HepG2 (cell line): ENCODE data around the gene PHTF1. TPM values are rescaled to one million over a fixed set of nuclear protein-coding genes. Genes with fewer than 3 reads are reported as not detected.

Experiments
- ATAC-seq: fragments of 200-7000 bp; cut with Tn5 transposase; 3 replicates; pipeline ENCODE4 v1.9.1; 2020; ENCODE audit warnings: mild to moderate bottlenecking, moderate library complexity
- BruUV-seq: library from RNA; stranded (reverse); fragments of 400-500 nt; replicated peaks from 2 replicates; lab custom pipeline; 2021; lab: Mats Ljungman, UMichigan
- CTCF ChIA-PET: fragments of 300-600 bp; formaldehyde crosslinking; extraction: SDS; loops from one replicate; lab custom pipeline; 2021; ENCODE audit warnings: low total read pairs, inconsistent platforms, low intra/inter-chr PET ratio; lab: Yijun Ruan, JAX
- POLR2A ChIA-PET: fragments of 350-600 bp; sonication (Branson Sonifier 250); formaldehyde crosslinking; loops from one replicate; lab custom pipeline; 2020; ENCODE audit warnings: antibody characterized with exemption, inconsistent platforms; lab: Yijun Ruan, JAX
- DNase-seq: peaks from one replicate; pipeline ENCODE4 v3.0.0-alpha.2; 2015; ENCODE audit warnings: low spot score
- FAIRE-seq: peaks from 3 replicates; lab custom pipeline; 2011; peaks lifted over from hg19 to GRCh38; lab: Jason Lieb, UNC
- H2AFZ ChIP-seq: one replicate; pipeline ENCODE4 v1.6.1; 2011; ENCODE audit warnings: low read length, inconsistent platforms
- H3K27ac ChIP-seq: fragments of 300-600 bp; 3 replicates; pipeline ENCODE4 v1.8.0; 2011; ENCODE audit warnings: mixed run types, mild to moderate bottlenecking, mixed read lengths, low read length, inconsistent platforms; ENCODE audit not compliant: insufficient read depth; ENCODE audit errors: extremely low read length
- H3K27me3 ChIP-seq, 2 experiments: fragments of 200-600 bp in 1 of 2; 2 replicates in 1 of 2; 3 replicates in 1 of 2; pipeline versions ENCODE4 v1.6.0 to v1.8.0; 2011; ENCODE audit warnings: low read length in 2 of 2, mild to moderate bottlenecking in 2 of 2, moderate library complexity in 2 of 2, inconsistent platforms in 1 of 2; ENCODE audit not compliant: insufficient read depth in 2 of 2, control insufficient read depth in 1 of 2
- H3K36me3 ChIP-seq, 2 experiments: fragments of 200-600 bp in 1 of 2; replicated peaks in 1 of 2; 2 replicates in 1 of 2; 3 replicates in 1 of 2; pipeline versions ENCODE4 v1.5.1 to v1.8.0; 2011; ENCODE audit warnings: low read length in 2 of 2, inconsistent platforms in 1 of 2; ENCODE audit not compliant: insufficient read depth in 2 of 2, control insufficient read depth in 1 of 2
- H3K4me1 ChIP-seq: 2 replicates; pipeline ENCODE4 v1.5.1; 2012; ENCODE audit warnings: low read length, inconsistent platforms; ENCODE audit not compliant: insufficient read depth
- H3K4me2 ChIP-seq: 2 replicates; pipeline ENCODE4 v1.6.0; 2011; ENCODE audit warnings: low read depth, low read length, inconsistent platforms
- H3K4me3 ChIP-seq, 3 experiments: fragments of 200-600 bp in 1 of 3; sonication (generic), shearing (Covaris generic) in 1 of 3; replicated peaks in 1 of 3; 2 replicates each; pipeline ENCODE4 v1.5.1; 2011 to 2016; ENCODE audit warnings: low read length in 3 of 3, inconsistent platforms in 2 of 3, low read depth in 2 of 3, mild to moderate bottlenecking in 2 of 3, control low read depth in 1 of 3, mixed read lengths in 1 of 3; ENCODE audit not compliant: insufficient read depth in 1 of 3
- H3K79me2 ChIP-seq: one replicate; pipeline ENCODE4 v1.6.1; 2011; ENCODE audit warnings: low read length, inconsistent platforms; ENCODE audit not compliant: insufficient read depth
- H3K9ac ChIP-seq: 2 replicates; pipeline ENCODE4 v1.6.0; 2011; ENCODE audit warnings: mild to moderate bottlenecking, low read depth, low read length, inconsistent platforms; ENCODE audit not compliant: insufficient read depth
- H3K9me3 ChIP-seq: 2 replicates; pipeline ENCODE4 v1.5.1; 2012; ENCODE audit warnings: mild to moderate bottlenecking, low read length
- H4K20me1 ChIP-seq: 2 replicates; pipeline ENCODE4 v1.6.0; 2011; ENCODE audit warnings: inconsistent platforms, mild to moderate bottlenecking, low read length, moderate library complexity; ENCODE audit not compliant: insufficient read depth
- CBFB ChIP-seq: sonication (generic); formaldehyde crosslinking; IDR thresholded peaks from 2 replicates; pipeline ENCODE4 v1.4.0; 2020; ENCODE audit warnings: missing genetic modification reagents
- FOXA3 ChIP-seq: IDR thresholded peaks from 2 replicates; pipeline ENCODE4 v1.6.1; 2016; ENCODE audit warnings: missing genetic modification reagents, missing compliant biosample characterization
- GLMP ChIP-seq: sonication (generic); formaldehyde crosslinking; IDR thresholded peaks from 2 replicates; pipeline ENCODE4 v1.9.0; 2021; ENCODE audit warnings: missing genetic modification reagents, mild to moderate bottlenecking, borderline replicate concordance
- IRF9 ChIP-seq: sonication (generic); formaldehyde crosslinking; IDR thresholded peaks from 2 replicates; pipeline ENCODE4 v1.8.0; 2022; ENCODE audit warnings: missing genetic modification reagents, mild to moderate bottlenecking, borderline replicate concordance
- NFIC ChIP-seq: IDR thresholded peaks from 2 replicates; pipeline ENCODE4 v1.6.1; 2012; ENCODE audit warnings: mild to moderate bottlenecking, low read length, inconsistent platforms
- RBAK ChIP-seq: sonication (generic); formaldehyde crosslinking; IDR thresholded peaks from 2 replicates; pipeline ENCODE4 v1.5.1; 2020; ENCODE audit warnings: mild to moderate bottlenecking, missing genetic modification reagents
- SNAPC4 ChIP-seq: sonication (generic); formaldehyde crosslinking; IDR thresholded peaks from 2 replicates; pipeline ENCODE4 v1.4.0; 2020; ENCODE audit warnings: mild to moderate bottlenecking, missing genetic modification reagents
- ZBTB10 ChIP-seq: sonication (generic); formaldehyde crosslinking; IDR thresholded peaks from 2 replicates; pipeline ENCODE4 v1.4.0; 2020; ENCODE audit warnings: missing genetic modification reagents, borderline replicate concordance
- ZC3H4 ChIP-seq: sonication (generic); formaldehyde crosslinking; IDR thresholded peaks from 2 replicates; pipeline ENCODE4 v1.4.0; 2020; ENCODE audit warnings: missing genetic modification reagents, borderline replicate concordance
- ZNF207 ChIP-seq: fragments of 450-650 bp; IDR thresholded peaks from 2 replicates; pipeline ENCODE4 v1.6.1; 2016; ENCODE audit warnings: antibody characterized with exemption, borderline replicate concordance
- ZNF496 ChIP-seq: sonication (generic); formaldehyde crosslinking; IDR thresholded peaks from 2 replicates; pipeline ENCODE4 v1.8.1; 2023; ENCODE audit warnings: mild to moderate bottlenecking, moderate library complexity, missing genetic modification reagents; ENCODE audit not compliant: insufficient replicate concordance
- ZNF607 ChIP-seq: sonication (generic); formaldehyde crosslinking; IDR thresholded peaks from 2 replicates; pipeline ENCODE4 v1.5.1; 2020; ENCODE audit warnings: missing genetic modification reagents, mild to moderate bottlenecking, borderline replicate concordance
- ZNF788 ChIP-seq: sonication (generic); formaldehyde crosslinking; IDR thresholded peaks from 2 replicates; pipeline ENCODE4 v1.5.0; 2020; ENCODE audit warnings: mild to moderate bottlenecking, missing genetic modification reagents, borderline replicate concordance
- ZNF883 ChIP-seq: sonication (generic); formaldehyde crosslinking; IDR thresholded peaks from 2 replicates; pipeline ENCODE4 v1.5.1; 2020; ENCODE audit warnings: mild to moderate bottlenecking, missing genetic modification reagents; ENCODE audit errors: not compliant biosample characterization
- ZNF891 ChIP-seq: sonication (generic); formaldehyde crosslinking; IDR thresholded peaks from 2 replicates; pipeline ENCODE4 v1.5.0; 2020; ENCODE audit warnings: mild to moderate bottlenecking, missing genetic modification reagents
- WGBS: methylation state at CpG from one replicate; pipeline ENCODE4 v1.1.6; 2017; ENCODE audit warnings: low lambda C conversion rate; 5-methylcytosine and 5-hydroxymethylcytosine counted together
- in situ Hi-C: cut with HindIII; loops from 2 replicates; pipeline ENCODE4 v1.10.0; 2017; ENCODE audit warnings: low pct_unique_long_range_greater_than_20kb; ENCODE audit not compliant: extremely low pct_ligation_motif_present
- intact Hi-C: fragments of 100-400 bp; cut with micrococcal nuclease; formaldehyde crosslinking; loops from one replicate; pipeline ENCODE4 v1.10.0; 2022; ENCODE audit not compliant: unreplicated experiment
- polyA plus RNA-seq, 8 experiments: library from polyadenylated mRNA; depleted of rRNA in 3 of 8; stranded (reverse) in 7 of 8; unstranded in 1 of 8; fragments of >200 nt; fragmentation: Illumina TruSeq in 4 of 8; extraction: Trizol in 4 of 8; gene quantifications; 2 replicates each; pipeline versions ENCODE4 v1.2.1 to v1.2.3, GENCODE V29; 2011 to 2016; ENCODE audit warnings: low read depth in 4 of 8, missing spikeins in 1 of 8, mixed read lengths in 1 of 8; ENCODE audit not compliant: insufficient read depth in 1 of 8
- total RNA-seq, 5 experiments: library from RNA; depleted of rRNA; stranded (reverse); fragments of >200 nt; fragmentation: Illumina TruSeq; extraction: Trizol; gene quantifications; 2 replicates each; pipeline ENCODE4 v1.2.3, GENCODE V29; 2016; ENCODE audit warnings: low read depth in 1 of 5

PHTF1 gene
- total and polyA plus RNA-seq, 2 of the 13 experiments (the other 11 are each of a cell fraction or from before 2014, with no cell fraction given), result 5.0 to 19.7 TPM

GRCh38 chr1:113782406-113782805 lies 23.1 kb upstream of the PHTF1 start:
- H4K20me1 ChIP-seq, result peaks cover 4% of the 10 kb centered on the region; the same call in 1 of the 2 replicates
- no peak overlapping the region for H3K27ac ChIP-seq
- H3K36me3 ChIP-seq, result 0 out of 5 replicates have a peak, but pooled peaks cover 0 to 4% of the 10 kb centered on the region in 2 experiments
- ChIA-PET POLR2A (no interaction called here), CTCF (no interaction called here)
- DNase-seq (no peak), FAIRE-seq (no peak), ATAC-seq (no peak)
- WGBS, result 85% methylated on average over 2 of the region's 2 CpGs
- BruUV-seq, result no TSS peak
- H3K79me2 ChIP-seq, result peaks cover 62% of the 10 kb centered on the region
- H3K4me2 ChIP-seq, result no peak overlapping the region
- H3K4me3 ChIP-seq, result no peak overlapping the region
- in situ Hi-C loops, result no loop called here
- no peak overlapping the region for H3K9ac ChIP-seq
- H3K9me3 ChIP-seq, result no peaks in the 10 kb centered on the region
- H2AFZ ChIP-seq, result no peak overlapping the region
- H3K27me3 ChIP-seq, result no peaks in the 10 kb centered on the region
- intact Hi-C loops, result no loop called here
- H3K4me1 ChIP-seq, result peaks cover 22% of the 10 kb centered on the region
- no peak for TF ChIP-seq ZNF496 (CRISPR knock-in tag)
- TF ChIP-seq ZNF607, result no peak
- TF ChIP-seq RBAK, result no peak
- no peak for TF ChIP-seq GLMP
- no peak for TF ChIP-seq ZBTB10 (CRISPR knock-in tag)
- TF ChIP-seq CBFB, result no peak
- TF ChIP-seq ZNF883, result no peak
- TF ChIP-seq SNAPC4, result no peak
- TF ChIP-seq ZNF207, result no peak
- no peak for TF ChIP-seq FOXA3
- no peak for TF ChIP-seq ZC3H4 (CRISPR knock-in tag)
- TF ChIP-seq ZNF788 (CRISPR knock-in tag), result no peak
- TF ChIP-seq IRF9 (CRISPR knock-in tag), result no peak
- TF ChIP-seq ZNF891 (CRISPR knock-in tag), result no peak
- no peak for TF ChIP-seq NFIC
